Measurements from ENCODE around the gene ELFN1. TPM values are rescaled to one million over a fixed set of nuclear protein-coding genes. Genes with fewer than 3 reads are reported as not detected.
A peak's percentile ranks its signal among the peaks of the same experiment; 100 is the strongest.

The ELFN1 gene
- total RNA-seq, 4 donors from 2014 or later, result 1.4 to 2.5 (median 1.9) TPM

- H3K36me3 ChIP-seq, result no peaks in the 10 kb centered on the region
- peak in 1 of 3 donors; percentile 42 for TF ChIP-seq POLR2AphosphoS5 (IDR thresholded peaks at IDR 0.05)
- TF ChIP-seq EP300 (IDR thresholded peaks at IDR 0.05), result no peak
- H3K9me3 ChIP-seq, result no peaks in the 10 kb centered on the region
- H3K4me1 ChIP-seq, result peaks cover 26% of the 10 kb centered on the region
- DNase-seq (ENCODE audit: low spot score in 2 of 2), result peak; percentile 24 to 27
- H3K27ac ChIP-seq, result no peak overlapping the region
- 34% methylated on average over 3 of the region's 3 CpGs for WGBS
- H3K4me3 ChIP-seq, result no peak overlapping the region
- peaks cover 49% of the 10 kb centered on the region for H3K27me3 ChIP-seq
Observed at GRCh38 chr7:1661461-1661860, 8.6 kb upstream of the ELFN1 start.

GRCh38 chr7:1662101-1662500 lies 8.0 kb upstream of the ELFN1 start:
- WGBS, result 90% methylated on average over 3 of the region's 3 CpGs
- peaks cover 51% of the 10 kb centered on the region for H3K27me3 ChIP-seq
- peaks cover 32% of the 10 kb centered on the region for H3K4me1 ChIP-seq
- no peaks in the 10 kb centered on the region for H3K9me3 ChIP-seq
- TF ChIP-seq EP300 (IDR thresholded peaks at IDR 0.05) (no peak), POLR2AphosphoS5 (IDR thresholded peaks at IDR 0.05) (no peak), CTCF (IDR thresholded peaks at IDR 0.05) (no peak), POLR2A (IDR thresholded peaks at IDR 0.05) (no peak)
- peak; percentile 55 to 58 for DNase-seq (ENCODE audit: low spot score in 2 of 2)
- no peak overlapping the region for H3K4me3 ChIP-seq
- H3K27ac ChIP-seq, result no peak overlapping the region
- H3K36me3 ChIP-seq, result no peaks in the 10 kb centered on the region

GRCh38 chr7:1662767-1663166 lies 7.3 kb upstream of the ELFN1 start:
- TF ChIP-seq EP300 (IDR thresholded peaks at IDR 0.05), result no peak
- TF ChIP-seq POLR2A (IDR thresholded peaks at IDR 0.05), result no peak
- no peak for TF ChIP-seq CTCF (IDR thresholded peaks at IDR 0.05)
- no peak for TF ChIP-seq POLR2AphosphoS5 (IDR thresholded peaks at IDR 0.05)
- 88% methylated on average over 8 of the region's 13 CpGs for WGBS
- Histone ChIP-seq H3K4me1 (peaks cover 39% of the 10 kb centered on the region), H3K27ac (no peak overlapping the region), H3K27me3 (peaks cover 53% of the 10 kb centered on the region), H3K4me3 (no peak overlapping the region), H3K36me3 (no peaks in the 10 kb centered on the region), H3K9me3 (no peaks in the 10 kb centered on the region)
- peak; percentile 55 to 65 for DNase-seq (ENCODE audit: low spot score in 2 of 2)

- peaks cover 55% of the 10 kb centered on the region for H3K27me3 ChIP-seq
- no peak overlapping the region for H3K27ac ChIP-seq
- TF ChIP-seq POLR2AphosphoS5 (IDR thresholded peaks at IDR 0.05) (no peak), POLR2A (IDR thresholded peaks at IDR 0.05) (no peak), CTCF (IDR thresholded peaks at IDR 0.05) (no peak), EP300 (IDR thresholded peaks at IDR 0.05) (no peak)
- no peak overlapping the region for H3K4me3 ChIP-seq
- peaks cover 44% of the 10 kb centered on the region for H3K4me1 ChIP-seq
- no peaks in the 10 kb centered on the region for H3K36me3 ChIP-seq
- H3K9me3 ChIP-seq, result no peaks in the 10 kb centered on the region
- WGBS, result 85% methylated on average over 11 of the region's 11 CpGs
- peak; percentile 61 to 72 for DNase-seq (ENCODE audit: low spot score in 2 of 2)
Observed at GRCh38 chr7:1663223-1663622, 6.9 kb upstream of the ELFN1 start.

GRCh38 chr7:1663857-1664651 lies 6.0 kb upstream of the ELFN1 start:
- 38% methylated on average over 6 of the region's 56 CpGs for WGBS
- Histone ChIP-seq H3K36me3 (no peaks in the 10 kb centered on the region), H3K4me1 (peaks cover 52% of the 10 kb centered on the region), H3K27ac (no peak overlapping the region), H3K9me3 (no peaks in the 10 kb centered on the region), H3K27me3 (peaks cover 62% of the 10 kb centered on the region), H3K4me3 (peak overlapping the region; percentile 58)
- peak; percentile 62 to 76 for DNase-seq (ENCODE audit: low spot score in 2 of 2)
- no peak for TF ChIP-seq POLR2AphosphoS5 (IDR thresholded peaks at IDR 0.05)
- no peak for TF ChIP-seq EP300 (IDR thresholded peaks at IDR 0.05)

- Histone ChIP-seq H3K27ac (no peak overlapping the region), H3K36me3 (no peaks in the 10 kb centered on the region), H3K9me3 (no peaks in the 10 kb centered on the region), H3K4me3 (peak overlapping the region; percentile 58), H3K27me3 (peaks cover 71% of the 10 kb centered on the region), H3K4me1 (peaks cover 61% of the 10 kb centered on the region)
- peak; percentile 75 to 77 for DNase-seq (ENCODE audit: low spot score in 2 of 2)
- 0% methylated on average over 6 of the region's 95 CpGs for WGBS
- TF ChIP-seq EP300 (IDR thresholded peaks at IDR 0.05) (no peak), CTCF (IDR thresholded peaks at IDR 0.05) (peak; percentile 23 to 87), POLR2AphosphoS5 (IDR thresholded peaks at IDR 0.05) (no peak), POLR2A (IDR thresholded peaks at IDR 0.05) (no peak)
Observed at GRCh38 chr7:1664711-1665548, 5.1 kb upstream of the ELFN1 start.
